H9 (cell line): ENCODE results near the gene CRABP2. TPM values are rescaled to one million over a fixed set of nuclear protein-coding genes. Genes with fewer than 3 reads are reported as not detected.

ENCODE experiments used
- DNase-seq: peaks from one replicate; pipeline ENCODE4 v3.0.0-alpha.2; 2017
- H2AFZ ChIP-seq: one replicate; pipeline ENCODE4 v1.6.1; 2013; ENCODE audit warnings: mild to moderate bottlenecking, low read length, control low read depth, moderate library complexity
- H2AK5ac ChIP-seq: 2 replicates; pipeline ENCODE4 v1.6.1; 2013; ENCODE audit warnings: low read length, control low read depth, mixed read lengths; ENCODE audit not compliant: insufficient read length
- H2BK120ac ChIP-seq: one replicate; pipeline ENCODE4 v1.6.1; 2013; ENCODE audit warnings: low read depth, mild to moderate bottlenecking, low read length, control low read depth, inconsistent platforms; ENCODE audit not compliant: poor library complexity, severe bottlenecking
- H2BK12ac ChIP-seq: 2 replicates; pipeline ENCODE4 v1.6.1; 2013; ENCODE audit warnings: low read length, control low read depth, mixed read lengths, low read depth; ENCODE audit not compliant: insufficient read length
- H2BK15ac ChIP-seq: 2 replicates; pipeline ENCODE4 v1.6.1; 2013; ENCODE audit warnings: low read depth, low read length, control low read depth
- H2BK20ac ChIP-seq: one replicate; pipeline ENCODE4 v1.6.1; 2013; ENCODE audit warnings: low read depth, mild to moderate bottlenecking, low read length, control low read depth, inconsistent platforms; ENCODE audit not compliant: poor library complexity, severe bottlenecking
- H2BK5ac ChIP-seq: 2 replicates; pipeline ENCODE4 v1.6.1; 2013; ENCODE audit warnings: low read length, control low read depth, mixed read lengths; ENCODE audit not compliant: insufficient read length
- H3K14ac ChIP-seq: 2 replicates; pipeline ENCODE4 v1.6.1; 2013; ENCODE audit warnings: low read length, control low read depth; ENCODE audit not compliant: insufficient read depth
- H3K18ac ChIP-seq: 2 replicates; pipeline ENCODE4 v1.6.1; 2013; ENCODE audit warnings: low read depth, mild to moderate bottlenecking, mixed read lengths, low read length, control low read depth; ENCODE audit not compliant: insufficient read length
- H3K23ac ChIP-seq: 2 replicates; pipeline ENCODE4 v1.6.1; 2013; ENCODE audit warnings: low read length, control low read depth, mixed read lengths, low read depth; ENCODE audit not compliant: insufficient read length
- H3K23me2 ChIP-seq: 2 replicates; pipeline ENCODE4 v1.6.1; 2013; ENCODE audit warnings: low read depth, mild to moderate bottlenecking, mixed read lengths, low read length, control low read depth; ENCODE audit not compliant: insufficient read length, poor library complexity, severe bottlenecking
- H3K27ac ChIP-seq: 2 replicates; pipeline ENCODE4 v1.5.1; 2013; ENCODE audit warnings: low read length, control low read depth, mixed read lengths, low read depth; ENCODE audit not compliant: insufficient read length
- H3K27me3 ChIP-seq: 2 replicates; pipeline ENCODE4 v1.6.1; 2013; ENCODE audit warnings: low read length, control low read depth, inconsistent platforms; ENCODE audit not compliant: insufficient read depth
- H3K4ac ChIP-seq: 2 replicates; pipeline ENCODE4 v1.6.1; 2013; ENCODE audit warnings: low read depth, mild to moderate bottlenecking, control low read depth, inconsistent platforms, low read length, moderate library complexity
- H3K4me1 ChIP-seq: 2 replicates; pipeline ENCODE4 v1.6.1; 2013; ENCODE audit warnings: low read length, control low read depth, inconsistent platforms; ENCODE audit not compliant: insufficient read depth
- H3K4me2 ChIP-seq: 2 replicates; pipeline ENCODE4 v1.6.1; 2013; ENCODE audit warnings: low read length, control low read depth, mixed read lengths; ENCODE audit not compliant: insufficient read length, insufficient read depth
- H3K56ac ChIP-seq: 2 replicates; pipeline ENCODE4 v1.6.1; 2013; ENCODE audit warnings: low read depth, mild to moderate bottlenecking, mixed read lengths, low read length, control low read depth; ENCODE audit not compliant: insufficient read length
- H3K79me1 ChIP-seq: 2 replicates; pipeline ENCODE4 v1.6.1; 2013; ENCODE audit warnings: low read depth, mild to moderate bottlenecking, moderate library complexity, low read length, control low read depth, inconsistent platforms; ENCODE audit not compliant: insufficient read depth, poor library complexity, severe bottlenecking
- H3K79me2 ChIP-seq: 2 replicates; pipeline ENCODE4 v1.6.1; 2013; ENCODE audit warnings: low read length, control low read depth, inconsistent platforms; ENCODE audit not compliant: insufficient read depth
- H3K9ac ChIP-seq: 2 replicates; pipeline ENCODE4 v1.6.1; 2013; ENCODE audit warnings: low read length, control low read depth, mixed read lengths; ENCODE audit not compliant: insufficient read length; ENCODE audit errors: extremely low read depth
- H3K9me3 ChIP-seq: one replicate; pipeline ENCODE4 v1.6.1; 2013; ENCODE audit warnings: low read depth, low read length, inconsistent platforms; ENCODE audit not compliant: control insufficient read depth
- H3T11ph ChIP-seq: one replicate; pipeline ENCODE4 v1.6.1; 2013; ENCODE audit warnings: mild to moderate bottlenecking, low read length, control low read depth, inconsistent platforms
- H4K20me1 ChIP-seq: one replicate; pipeline ENCODE4 v1.6.1; 2013; ENCODE audit not compliant: control insufficient read depth, insufficient read length, insufficient read depth
- H4K5ac ChIP-seq: 2 replicates; pipeline ENCODE4 v1.6.1; 2013; ENCODE audit warnings: low read depth, mild to moderate bottlenecking, mixed read lengths, low read length, control low read depth; ENCODE audit not compliant: insufficient read length
- H4K8ac ChIP-seq: replicated peaks from 2 replicates; pipeline ENCODE4 v1.6.1; 2013; ENCODE audit warnings: low read length, control low read depth, mixed read lengths, low read depth; ENCODE audit not compliant: insufficient read length
- H4K91ac ChIP-seq: 2 replicates; pipeline ENCODE4 v1.6.1; 2013; ENCODE audit warnings: low read depth, mild to moderate bottlenecking, moderate library complexity, mixed read lengths, low read length, control low read depth; ENCODE audit not compliant: insufficient read length
- H3K27ac Mint-ChIP-seq, 3 experiments: 2 replicates in 2 of 3; 3 replicates in 1 of 3; pipeline ENCODE4 v1.8.0; 2020 to 2021; ENCODE audit warnings: mixed read lengths in 3 of 3, mild to moderate bottlenecking in 1 of 3, moderate library complexity in 1 of 3
- H3K27me3 Mint-ChIP-seq: 2 replicates; pipeline ENCODE4 v1.8.0; 2021; ENCODE audit warnings: low read depth, mild to moderate bottlenecking, moderate library complexity, mixed read lengths
- H3K36me3 Mint-ChIP-seq, 3 experiments: 2 replicates in 2 of 3; 3 replicates in 1 of 3; pipeline ENCODE4 v1.8.0; 2020 to 2021; ENCODE audit warnings: low read depth in 3 of 3, mixed read lengths in 3 of 3; ENCODE audit not compliant: insufficient read depth in 1 of 3
- H3K4me1 Mint-ChIP-seq, 2 experiments: 2 replicates each; pipeline ENCODE4 v1.8.0; 2020; ENCODE audit warnings: mixed read lengths in 2 of 2
- H3K4me3 Mint-ChIP-seq, 2 experiments: 2 replicates in 1 of 2; 3 replicates in 1 of 2; pipeline ENCODE4 v1.8.0; 2020 to 2021; ENCODE audit warnings: mild to moderate bottlenecking in 2 of 2, mixed read lengths in 2 of 2, moderate library complexity in 1 of 2
- H3K9me3 Mint-ChIP-seq, 2 experiments: 2 replicates in 1 of 2; 3 replicates in 1 of 2; pipeline ENCODE4 v1.8.0; 2020; ENCODE audit warnings: mild to moderate bottlenecking in 2 of 2, mixed read lengths in 2 of 2, moderate library complexity in 1 of 2
- WGBS: extraction: QIAGEN DNeasy Blood & Tissue Kit; methylation state at CpG from one replicate; pipeline ENCODE4 v1.1.7; 2013; ENCODE audit warnings: missing lambda C conversion rate, low lambda C conversion rate, mixed read lengths; ENCODE audit not compliant: insufficient read length; ENCODE audit errors: extremely low coverage; 5-methylcytosine and 5-hydroxymethylcytosine counted together
- total RNA-seq: library from RNA; stranded (reverse); gene quantifications from 2 replicates; pipeline ENCODE4 v1.2.1, GENCODE V29; 2021
- TF ChIP-seq, protein P1 (sequence below): fragments of 200-600 bp; sonication (generic); conservative IDR thresholded peaks from 3 replicates; pipeline ENCODE4 v1.8.0; 2021; ENCODE audit warnings: antibody characterized with exemption, mild to moderate bottlenecking

CRABP2 gene
- total RNA-seq, 1 experiment from 2014 or later, result 184 TPM

GRCh38 chr1:156738916-156739315 is 33.5 kb upstream of the CRABP2 start:
- Histone ChIP-seq H3K4ac (no peak overlapping the region), H3K27me3 (no peaks in the 10 kb centered on the region), H2BK12ac (no peak overlapping the region), H4K20me1 (no peaks in the 10 kb centered on the region), H3K4me1 (no peaks in the 10 kb centered on the region), H4K8ac (no peak overlapping the region), H3K9me3 (no peaks in the 10 kb centered on the region), H3K27ac (no peak overlapping the region), H2BK15ac (no peak overlapping the region), H2BK5ac (no peak overlapping the region), H4K5ac (no peak overlapping the region), H3K18ac (no peak overlapping the region), H3K23ac (no peak overlapping the region), H3K14ac (no peak overlapping the region), H2BK120ac (no peak overlapping the region), H3K79me2 (no peaks in the 10 kb centered on the region), H3K79me1 (no peaks in the 10 kb centered on the region), H3K23me2 (peaks cover 5% of the 10 kb centered on the region), H2AK5ac (no peak overlapping the region), H3T11ph (no peak overlapping the region), H2AFZ (no peak overlapping the region), H4K91ac (no peak overlapping the region), H3K4me2 (no peak overlapping the region), H3K56ac (no peak overlapping the region), H3K9ac (no peak overlapping the region), H2BK20ac (no peak overlapping the region)
- Mint-ChIP-seq H3K4me1 (peaks cover 14 to 19% of the 10 kb centered on the region in 2 experiments), H3K4me3 (peak overlapping the region; percentile 6 to 67; a peak in 2 of 5 replicates), H3K9me3 (no peaks in the 10 kb centered on the region; a peak in 1 of 5 replicates), H3K27ac (no peak overlapping the region), H3K36me3 (peaks cover 11 to 37% (median 28%) of the 10 kb centered on the region in 3 experiments; a peak in 6 of 7 replicates), H3K27me3 (no peaks in the 10 kb centered on the region)
- TF ChIP-seq, protein P1, sequence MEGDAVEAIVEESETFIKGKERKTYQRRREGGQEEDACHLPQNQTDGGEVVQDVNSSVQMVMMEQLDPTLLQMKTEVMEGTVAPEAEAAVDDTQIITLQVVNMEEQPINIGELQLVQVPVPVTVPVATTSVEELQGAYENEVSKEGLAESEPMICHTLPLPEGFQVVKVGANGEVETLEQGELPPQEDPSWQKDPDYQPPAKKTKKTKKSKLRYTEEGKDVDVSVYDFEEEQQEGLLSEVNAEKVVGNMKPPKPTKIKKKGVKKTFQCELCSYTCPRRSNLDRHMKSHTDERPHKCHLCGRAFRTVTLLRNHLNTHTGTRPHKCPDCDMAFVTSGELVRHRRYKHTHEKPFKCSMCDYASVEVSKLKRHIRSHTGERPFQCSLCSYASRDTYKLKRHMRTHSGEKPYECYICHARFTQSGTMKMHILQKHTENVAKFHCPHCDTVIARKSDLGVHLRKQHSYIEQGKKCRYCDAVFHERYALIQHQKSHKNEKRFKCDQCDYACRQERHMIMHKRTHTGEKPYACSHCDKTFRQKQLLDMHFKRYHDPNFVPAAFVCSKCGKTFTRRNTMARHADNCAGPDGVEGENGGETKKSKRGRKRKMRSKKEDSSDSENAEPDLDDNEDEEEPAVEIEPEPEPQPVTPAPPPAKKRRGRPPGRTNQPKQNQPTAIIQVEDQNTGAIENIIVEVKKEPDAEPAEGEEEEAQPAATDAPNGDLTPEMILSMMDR, result no peak
- no peak for DNase-seq
- no CpG with 5 or more reads among the region's 2 CpGs for WGBS
